ENCODE data around the gene ZBTB7A.

Gene ZBTB7A

DNA sequence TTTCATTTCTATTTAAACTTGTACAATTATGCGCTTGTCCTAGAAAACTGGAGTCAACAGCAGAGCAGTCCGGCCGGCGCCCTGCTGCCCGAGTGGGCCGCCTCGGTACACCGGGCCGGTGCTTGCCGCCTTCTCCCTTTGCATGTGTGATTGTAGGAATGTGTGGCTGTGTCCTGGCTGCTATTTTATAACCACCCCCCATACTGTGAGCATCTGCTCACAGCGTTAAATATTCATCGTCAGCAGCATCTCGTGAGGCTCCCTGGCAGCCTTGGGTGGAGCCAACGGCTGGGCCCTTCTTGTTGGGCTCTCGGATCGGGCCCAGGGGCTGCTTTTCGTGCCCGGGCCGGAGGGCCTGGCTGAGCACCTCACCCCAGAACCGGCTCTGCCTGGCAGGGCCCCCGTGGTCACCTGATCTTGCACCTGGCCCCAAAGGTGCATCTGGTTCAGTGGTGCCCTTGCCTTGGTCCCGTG is 48.5 kb downstream of the ZBTB7A start:
- Histone ChIP-seq H3K4me1 (ENCODE audit: low read length) (no peaks in the 10 kb centered on the region), H2AFZ (ENCODE audit: low read depth, low read length) (no peak overlapping the region), H4K20me1 (ENCODE audit: insufficient read depth, low read length) (peaks cover 6% of the 10 kb centered on the region; the same call in 1 of the 2 replicates), H3K27ac (ENCODE audit: low read length) (no peak overlapping the region), H3K4me2 (ENCODE audit: low read length) (no peak overlapping the region), H3K9me3 (ENCODE audit: insufficient read depth, low read length) (no peaks in the 10 kb centered on the region), H3K79me2 (ENCODE audit: low read length) (peaks cover 50% of the 10 kb centered on the region), H3K9ac (ENCODE audit: low read length) (no peak overlapping the region), H3K4me3 (ENCODE audit: low read length) (no peak overlapping the region), H3K27me3 (ENCODE audit: low read depth, low read length) (no peaks in the 10 kb centered on the region), H3K36me3 (replicated peaks; ENCODE audit: low read depth, low read length) (peaks cover 20% of the 10 kb centered on the region)
- TF ChIP-seq CTCF (IDR thresholded peaks at IDR 0.05; ENCODE audit: low read depth, low read length) = no peak
- no peak for TF ChIP-seq EZH2phosphoT487 (IDR thresholded peaks at IDR 0.05; ENCODE audit: low read depth)

DNA sequence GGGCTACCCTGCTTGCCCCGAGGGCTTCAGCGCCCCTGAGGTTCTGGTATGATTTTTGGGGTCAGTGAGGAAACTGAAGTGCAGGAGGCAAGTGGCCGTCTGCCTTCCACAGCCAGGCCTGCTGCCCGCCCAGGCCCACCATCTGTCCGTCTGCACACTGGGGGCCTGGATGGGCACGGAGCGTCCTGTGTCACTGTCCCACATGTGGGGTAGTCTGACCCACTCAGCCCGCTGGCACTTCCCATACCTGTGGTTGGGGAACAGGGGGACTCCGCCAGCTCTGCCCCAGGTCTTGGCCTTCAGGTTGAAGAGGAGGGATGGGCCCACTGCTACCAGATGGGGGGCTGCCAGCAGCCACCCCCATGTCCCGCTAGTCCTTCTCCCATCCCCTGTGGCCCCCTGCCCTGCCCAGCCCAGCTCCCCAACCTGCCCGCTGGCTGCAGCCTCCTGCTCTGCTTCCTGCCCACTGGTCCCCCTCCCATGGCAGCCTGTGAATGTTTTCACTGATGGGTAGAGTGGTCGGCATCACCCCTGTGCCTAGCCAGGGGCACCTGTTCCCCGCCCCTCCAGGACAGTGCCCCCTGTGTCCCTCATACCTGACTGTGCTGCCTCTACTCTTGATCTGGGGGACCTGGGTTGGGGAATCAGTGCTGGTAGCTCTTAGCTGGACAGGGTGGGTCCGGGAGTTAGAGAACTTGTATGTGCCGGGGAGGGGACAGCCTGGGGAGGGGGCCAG is 49.6 kb downstream of the ZBTB7A start:
- Histone ChIP-seq H3K9ac (ENCODE audit: low read length) (no peak overlapping the region), H3K79me2 (ENCODE audit: low read length) (peaks cover 47% of the 10 kb centered on the region), H3K4me3 (ENCODE audit: low read length) (no peak overlapping the region), H3K27ac (ENCODE audit: low read length) (no peak overlapping the region), H3K4me2 (ENCODE audit: low read length) (no peak overlapping the region), H3K27me3 (ENCODE audit: low read depth, low read length) (no peaks in the 10 kb centered on the region), H3K4me1 (ENCODE audit: low read length) (no peaks in the 10 kb centered on the region), H4K20me1 (ENCODE audit: insufficient read depth, low read length) (peaks cover 15% of the 10 kb centered on the region), H2AFZ (ENCODE audit: low read depth, low read length) (no peak overlapping the region), H3K9me3 (ENCODE audit: insufficient read depth, low read length) (no peaks in the 10 kb centered on the region), H3K36me3 (replicated peaks; ENCODE audit: low read depth, low read length) (peaks cover 20% of the 10 kb centered on the region)
- no peak for TF ChIP-seq EZH2phosphoT487 (IDR thresholded peaks at IDR 0.05; ENCODE audit: low read depth)

DNA sequence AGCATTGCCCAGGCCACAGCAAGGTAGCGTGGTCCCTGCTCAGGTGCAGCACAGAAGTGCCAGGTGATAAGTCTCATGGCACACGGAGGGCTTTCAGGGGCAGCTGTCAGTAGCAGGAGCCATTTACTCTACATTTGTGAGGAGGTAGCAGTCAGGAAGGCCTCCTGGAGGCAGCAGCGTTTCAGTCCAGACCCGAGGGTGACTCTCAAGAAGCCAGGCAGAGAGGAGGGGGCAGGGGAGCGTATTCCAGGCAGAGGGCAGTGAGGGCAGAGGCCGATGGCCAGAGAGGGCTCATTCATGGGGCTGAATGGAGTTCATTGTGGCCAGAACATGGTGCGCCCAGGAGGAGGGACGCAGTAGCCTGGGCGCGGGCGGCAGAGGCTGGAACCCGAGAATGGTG is 50.2 kb downstream of the ZBTB7A start:
- no peak overlapping the region for H3K4me3 ChIP-seq (ENCODE audit: low read length)
- H3K27ac ChIP-seq (ENCODE audit: low read length) = no peak overlapping the region
- no peaks in the 10 kb centered on the region for H3K4me1 ChIP-seq (ENCODE audit: low read length)
- peaks cover 17% of the 10 kb centered on the region for H3K36me3 ChIP-seq (replicated peaks; ENCODE audit: low read depth, low read length)
- peaks cover 46% of the 10 kb centered on the region for H3K79me2 ChIP-seq (ENCODE audit: low read length)
- H2AFZ ChIP-seq (ENCODE audit: low read depth, low read length) = no peak overlapping the region
- no peak overlapping the region for H3K9ac ChIP-seq (ENCODE audit: low read length)
- H3K4me2 ChIP-seq (ENCODE audit: low read length) = no peak overlapping the region
- H3K27me3 ChIP-seq (ENCODE audit: low read depth, low read length) = no peaks in the 10 kb centered on the region
- TF ChIP-seq CTCF (IDR thresholded peaks at IDR 0.05; ENCODE audit: low read depth, low read length) = no peak
- TF ChIP-seq EZH2phosphoT487 (IDR thresholded peaks at IDR 0.05; ENCODE audit: low read depth) = no peak
- H3K9me3 ChIP-seq (ENCODE audit: insufficient read depth, low read length) = no peaks in the 10 kb centered on the region
- H4K20me1 ChIP-seq (ENCODE audit: insufficient read depth, low read length) = peaks cover 16% of the 10 kb centered on the region

GRCh38 chr19:4015705-4016402 is 50.8 kb downstream of the ZBTB7A start:
- Histone ChIP-seq H3K4me3 (ENCODE audit: low read length) (no peak overlapping the region), H3K9ac (ENCODE audit: low read length) (no peak overlapping the region), H3K9me3 (ENCODE audit: insufficient read depth, low read length) (no peaks in the 10 kb centered on the region), H3K4me2 (ENCODE audit: low read length) (no peak overlapping the region), H3K4me1 (ENCODE audit: low read length) (no peaks in the 10 kb centered on the region), H4K20me1 (ENCODE audit: insufficient read depth, low read length) (peaks cover 20% of the 10 kb centered on the region), H3K27me3 (ENCODE audit: low read depth, low read length) (no peaks in the 10 kb centered on the region), H3K27ac (ENCODE audit: low read length) (no peak overlapping the region), H3K36me3 (replicated peaks; ENCODE audit: low read depth, low read length) (peaks cover 17% of the 10 kb centered on the region), H2AFZ (ENCODE audit: low read depth, low read length) (no peak overlapping the region), H3K79me2 (ENCODE audit: low read length) (peaks cover 52% of the 10 kb centered on the region)
- TF ChIP-seq EZH2phosphoT487 (IDR thresholded peaks at IDR 0.05; ENCODE audit: low read depth) (no peak), CTCF (IDR thresholded peaks at IDR 0.05; ENCODE audit: low read depth, low read length) (no peak)

All from OCI-LY3 (cell line).